ENCODE data around the gene GPR150.

DNA sequence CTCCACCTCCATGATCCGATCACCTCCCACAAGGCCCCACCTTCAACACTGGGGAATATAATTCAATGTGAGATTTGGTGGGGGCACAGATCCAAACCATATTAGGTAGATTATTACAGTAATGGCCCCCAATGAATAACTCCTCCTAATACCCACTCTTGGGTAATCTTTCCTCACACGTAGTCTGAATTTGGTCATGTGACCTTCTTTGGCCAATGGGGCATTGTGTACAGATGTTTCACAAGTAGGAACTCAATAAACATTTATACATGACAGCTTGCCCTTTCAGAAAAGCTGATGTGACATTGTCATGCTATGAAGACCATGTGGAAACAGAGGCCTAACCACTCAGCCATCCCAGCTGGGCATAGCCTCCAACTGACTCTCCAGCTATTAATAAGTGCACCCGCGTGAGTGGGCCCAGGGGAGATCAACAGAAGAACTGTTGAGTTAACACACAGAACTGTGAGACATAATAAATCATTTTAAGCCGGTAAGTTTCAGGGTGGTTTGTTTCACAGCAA, 10.6 kb downstream of the GPR150 start:
- TF ChIP-seq POLR2A (IDR thresholded peaks at IDR 0.05) = no peak
- TF ChIP-seq, protein P1, sequence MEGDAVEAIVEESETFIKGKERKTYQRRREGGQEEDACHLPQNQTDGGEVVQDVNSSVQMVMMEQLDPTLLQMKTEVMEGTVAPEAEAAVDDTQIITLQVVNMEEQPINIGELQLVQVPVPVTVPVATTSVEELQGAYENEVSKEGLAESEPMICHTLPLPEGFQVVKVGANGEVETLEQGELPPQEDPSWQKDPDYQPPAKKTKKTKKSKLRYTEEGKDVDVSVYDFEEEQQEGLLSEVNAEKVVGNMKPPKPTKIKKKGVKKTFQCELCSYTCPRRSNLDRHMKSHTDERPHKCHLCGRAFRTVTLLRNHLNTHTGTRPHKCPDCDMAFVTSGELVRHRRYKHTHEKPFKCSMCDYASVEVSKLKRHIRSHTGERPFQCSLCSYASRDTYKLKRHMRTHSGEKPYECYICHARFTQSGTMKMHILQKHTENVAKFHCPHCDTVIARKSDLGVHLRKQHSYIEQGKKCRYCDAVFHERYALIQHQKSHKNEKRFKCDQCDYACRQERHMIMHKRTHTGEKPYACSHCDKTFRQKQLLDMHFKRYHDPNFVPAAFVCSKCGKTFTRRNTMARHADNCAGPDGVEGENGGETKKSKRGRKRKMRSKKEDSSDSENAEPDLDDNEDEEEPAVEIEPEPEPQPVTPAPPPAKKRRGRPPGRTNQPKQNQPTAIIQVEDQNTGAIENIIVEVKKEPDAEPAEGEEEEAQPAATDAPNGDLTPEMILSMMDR (IDR thresholded peaks at IDR 0.05) = no peak

All from body of pancreas (tissue), 4 donors.